GM19328 (cell line): ENCODE results near the gene NOCT.
"Not testable (repeated sequence)": the region's sequence is repeated elsewhere in the genome, so short reads cannot be mapped to it uniquely, and the experiment has no call there.

Experiments used
- ATAC-seq: cut with Tn5 transposase; IDR thresholded peaks from one replicate; pipeline ENCODE4 v1.9.1; 2021; ENCODE audit warnings: mild to moderate bottlenecking, moderate library complexity; ENCODE audit not compliant: unreplicated experiment

Gene NOCT

DNA sequence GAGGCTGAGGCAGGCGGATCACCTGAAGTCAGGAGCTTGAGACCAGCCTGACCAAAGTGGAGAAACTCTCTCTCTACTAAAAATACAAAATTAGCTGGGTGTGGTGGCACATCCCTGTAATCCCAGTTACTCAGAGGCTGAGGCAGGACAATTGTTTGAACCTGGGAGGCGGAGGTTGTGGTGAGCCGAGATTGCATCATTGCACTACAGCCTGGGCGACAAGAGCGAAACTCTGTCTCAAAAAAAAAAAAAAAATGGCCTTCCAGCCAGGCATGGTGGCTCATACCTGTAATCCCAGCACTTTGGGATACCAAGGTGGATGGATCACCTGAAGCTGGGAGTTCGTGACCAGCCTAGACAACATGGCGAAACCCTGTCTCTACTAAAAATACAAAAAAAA lies 7.3 kb upstream of the NOCT start:
- not testable (repeated sequence) for ATAC-seq

DNA sequence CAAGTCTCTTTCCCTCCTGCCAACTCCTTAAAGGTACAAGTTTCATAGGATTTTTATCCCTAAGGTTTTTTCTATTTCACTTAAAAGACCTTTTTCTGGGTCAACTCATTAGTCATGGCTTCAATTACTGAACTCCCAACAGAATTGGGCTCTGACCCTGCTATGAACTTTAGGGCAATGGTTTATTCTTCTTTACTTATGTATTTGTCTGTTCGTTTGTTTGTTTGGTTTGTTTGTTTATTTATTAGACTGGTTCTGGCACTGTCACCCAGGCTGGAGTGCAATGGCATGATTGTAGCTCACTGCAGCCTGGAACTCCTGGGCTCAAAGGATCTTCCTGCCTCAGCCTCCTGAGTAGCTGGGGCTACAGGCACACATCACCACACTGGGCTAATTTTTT lies 5.9 kb upstream of the NOCT start:
- no peak for ATAC-seq

DNA sequence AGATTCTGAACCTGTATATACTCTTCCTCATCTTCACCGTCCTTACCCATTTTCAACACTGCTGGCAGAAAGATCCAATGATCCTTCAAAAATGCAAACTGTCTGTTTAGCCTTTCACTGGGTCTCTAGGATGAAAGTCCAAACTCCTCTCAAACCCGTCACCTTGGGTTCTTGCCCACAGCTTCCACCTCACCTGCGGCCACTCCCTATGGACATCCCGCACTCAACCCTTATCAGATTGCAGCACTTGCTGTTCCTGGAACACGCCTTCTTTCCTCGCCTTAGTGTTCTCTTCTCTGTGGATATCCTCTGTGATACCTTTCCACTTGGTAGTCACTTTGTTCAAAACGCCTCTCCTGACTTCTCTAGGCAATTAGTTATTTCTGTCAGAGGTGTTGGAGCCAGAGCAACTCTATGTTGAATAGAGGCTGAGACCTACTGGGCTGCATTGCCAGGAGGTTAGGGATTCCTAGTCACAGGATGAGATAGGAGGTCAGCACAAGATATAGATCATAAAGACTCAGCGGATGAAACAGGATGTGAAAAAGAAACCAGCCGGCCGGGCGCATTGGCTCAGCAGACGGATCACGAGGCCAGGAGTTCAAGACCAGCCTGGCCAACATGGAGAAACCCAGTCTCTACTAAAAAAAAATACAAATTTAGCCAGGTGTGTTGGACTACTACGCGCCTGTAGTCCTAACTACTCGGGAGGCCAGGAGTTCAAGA lies 4.2 kb upstream of the NOCT start:
- no peak for ATAC-seq

DNA sequence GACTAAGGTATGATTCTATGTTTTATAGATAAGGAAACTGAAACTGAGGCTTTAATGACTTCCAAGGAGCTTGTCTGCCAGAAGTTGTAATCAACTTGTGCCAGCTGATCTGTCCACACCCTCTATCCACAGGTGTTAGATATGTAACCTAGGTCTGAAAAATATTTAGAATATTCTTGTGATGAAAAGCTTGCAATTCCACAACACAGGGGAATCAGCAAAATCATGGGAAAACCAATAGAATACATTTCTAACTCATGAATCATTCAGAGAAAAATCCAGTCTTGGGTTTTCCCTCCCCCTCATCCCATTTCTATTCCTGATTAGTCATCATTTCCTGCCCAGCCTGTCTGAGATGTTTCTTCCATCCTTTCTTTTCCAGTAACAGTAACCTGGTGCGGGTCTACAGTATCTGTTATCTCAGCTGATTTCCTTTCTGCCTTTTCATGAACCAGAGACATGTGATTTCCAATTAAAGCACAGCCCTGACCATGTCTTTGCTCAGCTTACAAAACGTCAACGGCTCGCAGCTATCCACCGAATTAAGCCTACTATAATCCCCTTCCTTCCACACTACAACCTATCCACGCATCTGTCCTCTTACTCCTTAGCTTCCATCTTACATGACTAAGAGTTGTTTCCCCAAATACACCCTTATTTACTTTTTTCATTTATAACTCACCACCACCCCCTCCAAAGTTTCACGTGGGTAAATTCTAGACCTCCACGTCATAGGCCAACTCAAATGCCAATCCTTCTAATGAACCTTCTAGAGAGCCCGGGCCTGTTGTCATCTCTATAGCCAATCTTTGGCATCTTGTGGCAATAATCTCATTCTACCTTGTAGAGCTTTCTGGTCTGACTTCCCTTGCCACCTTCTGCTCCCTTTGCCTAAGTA lies 961 bp upstream of the NOCT start:
- ATAC-seq: no peak

DNA sequence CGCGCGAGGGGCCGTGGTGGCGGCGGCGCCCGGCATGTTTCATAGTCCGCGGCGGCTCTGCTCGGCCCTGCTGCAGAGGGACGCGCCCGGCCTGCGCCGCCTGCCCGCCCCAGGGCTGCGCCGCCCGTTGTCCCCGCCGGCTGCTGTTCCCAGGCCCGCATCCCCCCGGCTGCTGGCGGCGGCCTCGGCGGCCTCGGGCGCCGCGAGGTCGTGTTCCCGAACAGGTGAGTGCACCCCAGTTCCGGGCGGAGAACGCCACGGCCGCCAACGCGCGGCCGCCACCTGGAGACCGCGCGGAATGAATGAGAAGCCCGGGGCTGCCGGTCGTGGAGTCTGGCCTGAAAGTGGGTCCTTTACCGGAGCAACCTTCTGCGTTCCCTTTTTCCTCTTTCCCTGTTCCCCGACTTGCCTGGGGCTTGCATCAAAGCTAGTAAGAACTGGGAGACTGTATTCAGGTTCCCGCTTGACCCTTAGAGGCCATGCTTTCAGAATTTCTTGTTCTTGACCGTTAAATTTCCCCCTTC lies 429 bp downstream of the NOCT start:
- peak; percentile 37 for ATAC-seq

DNA sequence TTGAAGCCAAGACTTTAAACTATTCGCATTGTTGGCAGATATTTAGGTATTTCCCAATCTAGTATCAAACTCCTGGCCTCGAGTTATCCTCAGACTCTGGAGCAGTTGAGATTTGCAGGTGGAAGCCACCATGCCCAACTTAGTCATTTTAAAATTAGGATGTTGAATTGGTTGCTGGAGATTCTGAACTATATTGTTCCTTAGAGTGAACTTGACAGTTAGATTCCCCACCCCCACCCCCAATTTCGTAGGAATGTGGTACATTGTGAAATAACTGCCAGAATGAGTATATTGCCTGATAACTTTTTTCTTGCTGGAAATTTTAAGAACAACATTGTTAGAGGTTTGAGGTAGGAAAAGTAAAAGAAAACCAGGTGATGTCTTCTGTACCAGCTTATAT lies 2.3 kb downstream of the NOCT start:
- ATAC-seq: no peak

DNA sequence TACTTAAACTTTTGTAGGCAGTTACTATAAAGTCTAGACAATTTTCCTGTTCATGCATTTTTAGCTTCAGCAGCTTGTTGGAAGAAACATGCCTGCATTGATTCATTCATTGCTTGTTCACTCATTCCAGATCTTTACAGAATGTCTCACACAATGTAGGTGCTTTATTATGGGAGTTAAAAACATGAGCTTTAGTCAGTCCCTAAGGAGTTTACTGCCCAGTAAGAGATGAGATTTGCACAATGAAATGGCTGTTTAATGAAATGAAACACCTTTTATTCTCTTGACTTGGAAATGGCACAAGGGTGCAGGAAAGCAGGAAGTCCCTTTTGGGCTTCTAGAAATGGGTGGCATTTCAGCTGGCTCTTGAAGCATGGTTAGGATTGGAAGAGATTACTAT lies 2.9 kb downstream of the NOCT start:
- no peak for ATAC-seq

DNA sequence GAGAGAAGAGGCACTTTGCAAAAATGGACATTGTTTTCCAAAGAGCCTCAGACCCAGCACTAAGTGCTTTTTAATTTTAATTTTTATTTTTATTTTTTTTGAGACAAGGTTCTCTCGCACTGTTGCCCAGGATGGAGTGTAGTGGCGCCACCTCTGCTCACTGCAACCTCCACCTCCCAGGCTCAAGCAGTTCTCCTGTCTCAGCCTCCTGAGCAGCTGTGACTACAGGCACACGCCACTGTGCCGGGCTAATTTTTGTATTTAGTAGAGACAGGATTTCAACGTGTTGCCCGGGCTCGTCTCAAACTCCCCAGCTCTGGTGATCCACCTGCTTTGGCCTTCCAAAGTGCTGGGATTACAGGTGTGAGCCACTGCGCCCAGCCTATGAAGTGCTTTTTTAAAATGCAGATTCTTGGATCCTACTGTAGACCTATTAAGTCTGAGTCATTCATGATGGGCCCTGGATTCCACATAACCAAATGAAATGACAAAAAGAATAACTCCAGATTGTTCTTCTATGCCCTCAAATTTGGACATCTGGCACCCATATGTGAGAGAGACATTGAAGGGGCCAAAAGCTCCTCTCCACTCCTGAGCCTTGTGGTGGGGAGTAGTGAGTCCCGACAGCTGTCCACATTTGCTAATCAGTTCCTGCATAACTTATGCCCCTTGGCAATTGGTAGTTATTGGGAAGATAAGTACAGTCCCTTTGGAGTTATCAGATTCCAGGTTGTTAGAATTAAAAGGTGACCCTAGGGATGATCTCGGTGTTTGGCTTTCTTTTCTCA lies 3.6 kb downstream of the NOCT start:
- no peak for ATAC-seq

DNA sequence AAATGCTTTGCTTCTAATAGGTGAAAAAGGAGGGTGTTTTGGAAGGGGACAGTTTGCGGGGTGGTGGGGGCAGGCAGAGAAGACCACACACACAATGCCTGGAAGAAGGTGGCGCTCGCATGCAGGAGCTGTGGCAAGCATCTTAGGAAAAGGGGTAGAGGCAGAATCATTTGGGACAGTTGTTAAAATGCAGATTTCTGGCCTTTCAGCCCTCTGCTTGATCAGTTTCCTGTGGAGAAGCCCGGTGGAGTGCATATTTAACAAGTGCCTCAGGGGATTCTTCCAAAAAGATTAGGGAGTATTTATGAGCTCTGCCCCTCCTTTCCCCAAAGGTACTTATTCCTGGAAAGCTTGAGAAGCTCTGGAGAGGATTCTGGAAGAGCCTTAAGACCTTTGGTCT lies 4.8 kb downstream of the NOCT start:
- ATAC-seq: no peak

DNA sequence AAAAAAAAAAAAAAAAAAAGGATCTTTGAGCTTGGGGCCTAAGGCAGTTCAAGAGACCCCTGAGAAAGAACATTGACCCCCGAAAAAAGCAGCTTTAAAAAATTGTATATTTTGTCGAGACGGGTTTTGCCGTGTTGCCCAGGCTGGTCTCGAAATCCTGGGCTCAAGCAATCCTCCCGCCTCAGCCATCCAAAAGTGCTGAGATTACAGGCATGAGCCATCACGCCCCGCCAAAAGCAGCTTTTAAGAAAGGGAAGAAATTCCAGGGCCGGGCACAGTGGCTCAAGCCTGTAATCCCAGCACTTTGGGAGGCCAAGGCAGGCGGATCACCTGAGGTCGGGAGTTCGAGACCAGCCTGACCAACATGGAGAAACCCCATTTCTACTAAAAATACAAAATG lies 5.5 kb downstream of the NOCT start:
- ATAC-seq: not testable (repeated sequence)

DNA sequence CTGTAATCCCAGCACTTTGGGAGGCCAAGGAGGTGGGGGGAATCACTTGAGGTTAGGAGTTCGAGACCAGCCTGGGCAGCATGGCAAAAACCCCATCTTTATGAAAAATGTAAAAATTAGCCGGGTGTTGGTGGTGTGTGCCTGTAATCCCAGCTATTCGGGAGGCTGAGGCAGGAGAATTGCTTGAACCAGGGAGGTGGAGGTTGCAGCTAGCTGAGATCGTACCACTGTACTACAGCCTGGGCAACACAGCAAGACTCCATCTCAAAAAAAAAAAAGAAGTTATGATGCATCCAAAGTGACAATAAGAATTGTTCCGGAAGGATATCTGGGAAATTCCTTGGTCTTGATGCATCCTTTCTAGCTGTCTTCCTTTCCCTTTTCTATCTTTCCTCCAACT lies 7.3 kb downstream of the NOCT start:
- no peak for ATAC-seq

DNA sequence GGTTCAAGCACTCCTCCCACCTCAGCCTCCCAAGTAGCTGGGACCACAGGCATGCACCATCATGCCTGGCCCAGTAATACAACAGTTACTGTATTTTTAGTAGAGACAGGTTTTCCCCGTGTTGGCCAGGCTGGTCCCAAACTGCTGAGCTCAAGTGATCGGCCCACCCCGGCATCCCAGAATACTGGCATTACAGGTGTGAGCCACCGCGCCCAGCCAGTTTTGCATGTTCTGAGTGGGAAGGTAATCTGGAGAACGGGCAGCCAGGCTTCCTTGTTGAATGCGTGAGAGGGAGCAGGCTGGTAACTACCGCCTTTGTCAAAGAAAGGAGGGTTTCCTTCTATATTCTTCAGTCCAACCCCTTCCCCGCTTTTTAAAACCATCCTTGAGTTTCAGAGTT lies 9.1 kb downstream of the NOCT start:
- ATAC-seq: no peak

DNA sequence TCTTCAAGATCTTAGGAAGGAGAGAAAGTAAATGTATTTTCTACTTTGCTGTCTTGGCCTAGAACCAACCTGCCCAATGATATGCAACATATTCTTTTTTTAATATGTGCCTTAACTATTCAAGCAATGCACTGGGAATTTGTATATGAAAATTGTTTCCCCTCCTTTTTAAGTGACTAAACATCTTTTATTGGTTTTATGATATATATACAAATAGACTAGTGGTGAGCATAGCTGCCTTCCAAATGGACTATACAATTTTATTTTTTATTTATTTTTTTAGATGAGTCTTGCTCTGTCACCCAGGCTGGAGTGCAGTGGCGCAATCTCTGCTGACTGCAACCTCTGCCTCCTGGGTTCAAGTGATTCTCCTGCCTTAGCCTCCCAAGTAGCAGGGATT lies 10.3 kb downstream of the NOCT start:
- no peak for ATAC-seq

DNA sequence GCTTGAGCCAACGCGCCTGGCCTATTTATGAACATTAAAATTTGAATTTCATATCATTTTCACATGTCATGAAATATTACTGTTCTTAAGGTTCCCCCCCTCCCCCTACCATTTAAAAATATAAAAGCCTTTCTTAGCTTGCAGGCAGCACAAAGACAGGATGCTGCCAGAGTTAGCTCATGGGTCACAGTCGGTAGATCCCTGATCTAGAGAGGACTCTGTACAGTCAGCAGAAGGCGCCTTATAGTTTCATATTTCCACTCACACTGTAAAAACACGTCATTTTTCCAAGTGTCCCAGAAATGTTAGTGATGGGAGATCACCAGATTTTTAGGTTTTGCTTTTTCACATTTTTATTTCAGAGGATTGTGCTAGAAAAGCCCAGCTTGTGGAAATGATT lies 12.2 kb downstream of the NOCT start:
- no peak for ATAC-seq

DNA sequence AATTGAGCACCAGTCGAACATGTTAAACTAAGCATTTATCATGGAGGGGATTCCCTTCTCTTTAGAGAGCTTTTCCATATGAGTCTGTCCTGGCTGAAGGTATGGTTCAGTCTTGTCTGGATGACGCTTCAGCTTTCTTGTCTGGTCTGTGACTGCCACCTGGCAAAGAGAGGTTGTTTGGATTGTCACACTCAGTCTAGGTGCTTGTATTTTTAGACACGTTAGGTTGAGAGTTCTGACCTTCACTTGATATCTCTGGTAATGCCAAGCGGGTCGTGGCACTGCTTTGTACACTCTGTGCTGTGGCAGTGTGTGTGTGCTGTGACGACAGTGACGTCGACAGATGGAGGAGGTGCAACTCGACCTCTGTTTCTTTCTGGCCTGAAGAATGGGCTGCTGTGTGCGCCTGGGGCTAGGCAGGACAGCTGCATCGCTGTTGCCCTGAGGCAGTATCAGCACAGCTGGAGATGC lies 12.6 kb downstream of the NOCT start:
- ATAC-seq: no peak

DNA sequence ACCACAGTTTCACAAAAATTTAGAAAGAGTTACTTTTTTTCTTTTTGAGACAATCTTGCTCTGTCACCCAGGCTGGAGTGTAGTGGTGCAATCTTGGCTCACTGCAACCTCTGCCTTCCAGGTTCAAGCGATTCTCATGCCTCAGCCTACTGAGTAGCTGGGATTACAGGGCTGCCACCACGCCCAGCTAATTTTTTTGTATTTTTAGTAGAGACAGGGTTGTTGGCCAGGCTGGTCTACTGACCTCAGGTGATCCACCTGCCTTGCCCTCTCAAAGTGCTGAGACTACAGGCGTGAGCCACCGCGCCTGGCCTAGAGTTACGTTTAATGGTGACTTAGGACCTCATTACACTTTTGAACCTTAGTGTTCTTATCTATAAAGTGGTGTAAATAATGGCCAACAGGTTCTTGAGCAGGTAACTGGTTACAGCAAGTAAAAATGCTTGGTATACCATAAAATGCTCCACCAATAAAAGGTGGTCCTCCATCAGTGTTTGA lies 14.3 kb downstream of the NOCT start:
- ATAC-seq: not testable (repeated sequence)

DNA sequence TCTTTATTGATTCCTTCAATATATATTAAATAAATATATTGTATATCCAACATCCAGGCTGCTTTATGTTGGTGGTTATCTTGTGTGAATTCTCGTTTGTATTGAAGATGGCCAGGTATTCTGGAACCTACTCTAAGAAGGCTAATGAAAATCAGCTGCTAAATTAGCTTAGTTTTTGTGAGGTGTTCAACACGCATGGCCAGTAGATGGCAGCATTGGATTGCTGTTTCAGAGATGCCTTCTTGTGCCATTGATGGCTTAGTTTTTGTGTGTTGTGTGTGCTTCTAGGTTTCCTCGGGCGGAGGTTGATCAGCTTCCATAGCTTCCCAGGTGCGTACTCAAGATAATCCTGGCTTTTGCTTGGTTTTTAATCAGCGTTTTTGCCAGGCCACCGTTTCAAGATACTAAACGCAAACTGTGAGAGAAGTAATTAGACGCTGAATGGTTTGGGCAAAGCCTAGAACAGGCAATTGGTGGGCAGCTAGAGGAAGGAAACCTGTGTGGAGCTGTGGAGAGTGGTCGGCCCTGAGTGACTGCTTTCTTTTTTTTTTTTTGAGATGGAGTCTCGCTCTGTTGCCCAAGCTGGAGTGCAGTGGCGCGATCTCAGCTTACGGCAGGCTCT lies 15.1 kb downstream of the NOCT start:
- ATAC-seq: peak; percentile 74

DNA sequence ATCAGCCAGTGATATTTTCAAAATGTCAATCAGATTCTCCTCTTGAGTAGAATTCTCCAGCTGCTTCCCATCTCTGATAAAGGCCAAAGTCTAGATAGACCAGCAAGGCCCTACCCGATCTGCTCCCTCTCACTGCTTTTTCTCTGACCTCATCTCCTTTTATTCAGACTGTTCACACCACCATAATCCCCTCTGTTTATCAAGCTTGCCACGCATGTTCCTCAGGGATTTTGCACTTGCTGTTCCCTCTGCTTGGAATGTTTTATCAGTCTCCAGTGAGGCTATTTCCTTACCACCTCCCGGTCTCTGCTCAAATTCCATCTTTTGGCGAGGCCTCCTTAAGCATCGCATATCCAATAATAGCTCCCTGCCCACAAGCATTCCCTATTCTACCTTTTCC lies 20.1 kb downstream of the NOCT start:
- ATAC-seq: no peak

DNA sequence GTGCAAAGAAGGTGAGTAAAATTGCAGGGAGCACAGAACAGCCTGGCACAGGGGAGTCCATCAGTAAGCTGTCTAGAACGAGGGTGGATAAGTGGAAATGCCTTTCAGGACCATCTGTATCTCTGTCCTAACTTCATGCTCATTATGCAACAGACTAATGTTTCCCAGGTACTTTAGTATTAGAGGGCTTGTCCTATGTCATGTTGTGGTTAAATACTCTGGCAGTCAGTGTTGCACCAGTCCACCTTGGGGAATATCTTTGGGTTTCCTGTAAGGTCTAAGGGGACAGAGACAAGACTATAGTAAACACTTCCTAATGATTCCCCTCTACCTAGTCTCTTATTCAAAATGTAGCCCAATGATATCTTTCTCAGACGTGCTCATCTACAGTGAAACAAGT lies 21.3 kb downstream of the NOCT start:
- ATAC-seq: no peak

DNA sequence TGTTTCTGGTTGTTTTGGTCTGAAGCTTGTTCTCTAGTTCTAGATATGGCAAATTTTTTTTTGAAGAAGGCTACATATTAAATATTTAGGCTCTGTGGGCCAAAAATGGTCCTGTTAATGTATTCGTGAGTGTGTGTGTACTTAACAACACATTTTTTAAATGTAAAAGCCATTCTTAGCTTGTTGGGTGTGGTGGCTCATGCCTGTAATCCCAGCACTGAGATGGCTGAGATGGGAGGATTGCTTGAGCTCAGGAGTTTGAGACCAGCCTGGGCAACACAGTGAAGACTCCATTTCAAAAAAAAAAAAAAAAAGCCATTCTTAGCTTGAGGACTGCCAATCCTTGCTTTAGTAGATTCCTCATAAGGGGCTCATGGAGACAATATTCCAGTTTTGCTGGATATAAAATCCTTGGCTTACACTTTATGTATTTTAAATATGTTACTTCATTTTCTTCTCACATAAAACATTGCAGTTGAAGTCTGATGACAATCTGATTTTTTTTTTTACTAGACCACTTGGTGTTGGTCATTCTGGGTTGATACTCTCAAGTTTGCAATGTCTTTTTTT lies 23.4 kb downstream of the NOCT start:
- no peak for ATAC-seq
